Left ventricle myocardium inferior (tissue), 1 donor: ENCODE data around the gene EMP2. TPM values are rescaled to one million over a fixed set of nuclear protein-coding genes. Genes with fewer than 3 reads are reported as not detected.

ENCODE experiments used
- DNase-seq: peaks from one replicate; pipeline ENCODE4 v3.0.0-alpha.2; 2020
- H3K27ac ChIP-seq: fragments of 200-600 bp; replicated peaks from 2 replicates; pipeline ENCODE4 v1.8.0; 2021
- H3K27me3 ChIP-seq: fragments of 200-600 bp; 2 replicates; pipeline ENCODE4 v1.8.0; 2021; ENCODE audit warnings: low read depth
- H3K36me3 ChIP-seq: fragments of 200-600 bp; 2 replicates; pipeline ENCODE4 v1.8.0; 2021
- H3K4me1 ChIP-seq: fragments of 200-600 bp; 2 replicates; pipeline ENCODE4 v1.8.0; 2021
- H3K4me3 ChIP-seq: fragments of 200-600 bp; 2 replicates; pipeline ENCODE4 v1.8.0; 2021; ENCODE audit warnings: mild to moderate bottlenecking, moderate library complexity
- H3K9me3 ChIP-seq: fragments of 200-600 bp; replicated peaks from 2 replicates; pipeline ENCODE4 v1.8.0; 2021
- CTCF ChIP-seq: fragments of 200-600 bp; IDR thresholded peaks from 2 replicates; pipeline ENCODE4 v1.8.0; 2021; ENCODE audit warnings: antibody characterized with exemption, mild to moderate bottlenecking, borderline replicate concordance
- intact Hi-C: fragments of 100-400 bp; cut with micrococcal nuclease; formaldehyde crosslinking; loops from one replicate; pipeline ENCODE4 v1.11.0; 2022
- total RNA-seq: library from RNA; stranded (reverse); fragmentation: NEBNext Ultra II Directional; extraction: Animal tissue kit (Norgen Biotek cat#: 25700); gene quantifications from one replicate; pipeline ENCODE4 v1.2.1, GENCODE V29; 2021
- donor health status: DM: no; HTN: yes; CAD: no; lungs with severe emphysema.

EMP2 gene
- total RNA-seq, 1 donor from 2014 or later = 60.5 TPM

GRCh38 chr16:10590342-10590741 lies 9.9 kb upstream of the EMP2 start:
- Histone ChIP-seq H3K4me1 (peaks cover 4% of the 10 kb centered on the region), H3K36me3 (no peaks in the 10 kb centered on the region), H3K27ac (no peak overlapping the region), H3K4me3 (no peak overlapping the region), H3K9me3 (no peaks in the 10 kb centered on the region), H3K27me3 (no peaks in the 10 kb centered on the region)
- intact Hi-C loops = no loop called here
- no peak for TF ChIP-seq CTCF
- DNase-seq = no peak

- H3K4me3 ChIP-seq = no peak overlapping the region
- H3K36me3 ChIP-seq = no peaks in the 10 kb centered on the region
- H3K27me3 ChIP-seq = no peaks in the 10 kb centered on the region
- H3K27ac ChIP-seq = no peak overlapping the region
- peaks cover 4% of the 10 kb centered on the region for H3K4me1 ChIP-seq
- intact Hi-C loops = no loop called here
- no peak for DNase-seq
- no peaks in the 10 kb centered on the region for H3K9me3 ChIP-seq
- TF ChIP-seq CTCF = no peak
These were observed 8.7 kb upstream of the EMP2 start for GRCh38 chr16:10589109-10589508.

GRCh38 chr16:10587622-10588021 lies 7.2 kb upstream of the EMP2 start:
- Histone ChIP-seq H3K27me3 (no peaks in the 10 kb centered on the region), H3K9me3 (no peaks in the 10 kb centered on the region), H3K4me1 (peaks cover 1% of the 10 kb centered on the region), H3K27ac (no peak overlapping the region), H3K4me3 (no peak overlapping the region), H3K36me3 (no peaks in the 10 kb centered on the region)
- no peak for TF ChIP-seq CTCF
- intact Hi-C loops = no loop called here
- DNase-seq = no peak

- TF ChIP-seq CTCF = no peak
- DNase-seq = no peak
- intact Hi-C loops = no loop called here
These were observed 4.6 kb upstream of the EMP2 start for GRCh38 chr16:10584981-10585438.

GRCh38 chr16:10583269-10583668 lies 2.9 kb upstream of the EMP2 start:
- intact Hi-C loops = no loop called here
- Histone ChIP-seq H3K36me3 (no peaks in the 10 kb centered on the region), H3K4me1 (peaks cover 34% of the 10 kb centered on the region), H3K4me3 (no peak overlapping the region), H3K9me3 (no peaks in the 10 kb centered on the region), H3K27ac (no peak overlapping the region), H3K27me3 (no peaks in the 10 kb centered on the region)
- no peak for TF ChIP-seq CTCF
- DNase-seq = no peak

More at GRCh38 chr16:10584981-10585438, 4.6 kb upstream of the EMP2 start:
- Histone ChIP-seq H3K27me3 (no peaks in the 10 kb centered on the region), H3K36me3 (no peaks in the 10 kb centered on the region), H3K4me1 (peaks cover 17% of the 10 kb centered on the region), H3K9me3 (no peaks in the 10 kb centered on the region), H3K4me3 (no peak overlapping the region), H3K27ac (no peak overlapping the region)

GRCh38 chr16:10581507-10581906 lies 1.1 kb upstream of the EMP2 start:
- Histone ChIP-seq H3K36me3 (no peaks in the 10 kb centered on the region), H3K9me3 (no peaks in the 10 kb centered on the region), H3K27ac (peak overlapping the region; percentile 99), H3K4me1 (peaks cover 52% of the 10 kb centered on the region), H3K4me3 (no peak overlapping the region), H3K27me3 (no peaks in the 10 kb centered on the region)
- TF ChIP-seq CTCF = no peak
- intact Hi-C loops = no loop called here
- DNase-seq = no peak
